ENCODE data around the gene CEP68. TPM values are rescaled to one million over a fixed set of nuclear protein-coding genes. Genes with fewer than 3 reads are reported as not detected.

Gene CEP68
- total and polyA plus RNA-seq, 7 experiments from 2014 or later, result 8.5 to 52.0 (median 25.6) TPM

Other genes with a start within 250 kb of the CEP68 start
- gene SLC1A4, start 67.0 kb upstream of the CEP68 start, total RNA-seq, result 10 to 100 TPM in 1 of 5 experiments, 1 to 10 TPM in 4; 1.1 to 34.5 (median 2.2) TPM
- under 1 TPM in 1 of 2 donors, not detected in 1; 0.33 TPM for gene SLC1A4, start 67.0 kb upstream of the CEP68 start, polyA plus RNA-seq
- 10 to 100 TPM; 48.8 to 78.6 (median 65.8) TPM for gene RAB1A, start 73.7 kb downstream of the CEP68 start, total RNA-seq
- 10 to 100 TPM; 53.6 to 61.4 TPM for gene RAB1A, start 73.7 kb downstream of the CEP68 start, polyA plus RNA-seq
- gene ACTR2, start 171.4 kb downstream of the CEP68 start, total RNA-seq, result 100 to 1,000 TPM; 180 to 435 (median 287) TPM
- 100 to 1,000 TPM; 233 to 237 TPM for gene ACTR2, start 171.4 kb downstream of the CEP68 start, polyA plus RNA-seq